Lower leg skin (tissue), 4 donors: ENCODE data around the gene ZDHHC13. TPM values are rescaled to one million over a fixed set of nuclear protein-coding genes. Genes with fewer than 3 reads are reported as not detected.

Experiments used
- DNase-seq, 2 donors: peaks; one replicate each; pipeline ENCODE4 v3.0.0-alpha.2; 2019; ENCODE audit warnings: low spot score in 2 of 2
- H3K4me3 ChIP-seq: fragments of 200-600 bp; sonication (generic); 2 replicates; pipeline ENCODE4 v1.5.1; 2017; ENCODE audit warnings: mild to moderate bottlenecking, low read depth; ENCODE audit not compliant: poor library complexity, severe bottlenecking
- POLR2A ChIP-seq, 2 donors: fragments of 450-650 bp; IDR thresholded peaks; one replicate each; pipeline ENCODE4 v1.6.1; 2016 to 2017; ENCODE audit warnings: antibody characterized with exemption in 2 of 2, mild to moderate bottlenecking in 1 of 2, moderate library complexity in 1 of 2
- WGBS, 2 donors: methylation state at CpG; one replicate each; pipeline ENCODE4 v1.1.5; 2018; 5-methylcytosine and 5-hydroxymethylcytosine counted together
- intact Hi-C: fragments of 100-400 bp; cut with DNase I; formaldehyde crosslinking; loops from one replicate; pipeline ENCODE4 v1.15.0; 2023; ENCODE audit warnings: low total_unique reads
- total RNA-seq, 4 donors: library from RNA; depleted of rRNA; stranded (reverse); fragments of >200 nt; gene quantifications; one replicate each; pipeline ENCODE4 v1.1.0, GENCODE V29; 2016
- TF ChIP-seq, protein P1 (sequence below), 3 donors: fragments of 450-650 bp; IDR thresholded peaks; one replicate each; pipeline ENCODE4 v1.5.1; 2016; ENCODE audit warnings: antibody characterized with exemption in 3 of 3, mild to moderate bottlenecking in 3 of 3, moderate library complexity in 2 of 3

Gene ZDHHC13
- total RNA-seq, 4 donors from 2014 or later = 23.2 to 50.5 (median 37.2) TPM

DNA sequence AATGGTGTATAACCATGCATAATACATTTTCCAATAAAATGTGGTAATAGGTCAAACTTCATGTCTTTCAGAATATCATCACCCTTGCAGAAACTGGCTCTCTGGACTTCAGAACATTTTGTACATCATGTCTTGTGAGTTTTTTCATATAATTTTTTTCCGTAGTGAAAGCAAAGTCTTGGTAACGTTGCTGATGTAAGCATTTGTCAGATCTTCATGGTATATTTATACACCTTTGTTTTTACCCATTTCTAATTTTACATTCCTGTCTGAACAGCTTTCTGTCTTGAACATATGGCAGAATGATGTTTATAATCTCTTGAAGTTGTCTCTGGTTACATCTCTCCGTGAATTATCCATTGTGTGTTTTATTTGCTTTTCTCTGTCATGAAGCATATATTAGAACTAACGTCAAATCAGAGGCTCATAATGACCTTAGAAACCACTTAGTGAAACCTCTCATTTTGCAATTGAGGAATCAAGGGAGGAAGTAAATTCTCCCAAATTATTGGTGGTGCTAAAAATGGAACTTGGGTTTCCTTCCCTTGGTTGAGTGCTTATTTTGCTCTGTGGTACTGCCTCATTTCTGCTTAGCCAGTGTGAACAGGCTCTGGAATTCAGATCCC, 47.4 kb downstream of the ZDHHC13 start:
- TF ChIP-seq, protein P1, sequence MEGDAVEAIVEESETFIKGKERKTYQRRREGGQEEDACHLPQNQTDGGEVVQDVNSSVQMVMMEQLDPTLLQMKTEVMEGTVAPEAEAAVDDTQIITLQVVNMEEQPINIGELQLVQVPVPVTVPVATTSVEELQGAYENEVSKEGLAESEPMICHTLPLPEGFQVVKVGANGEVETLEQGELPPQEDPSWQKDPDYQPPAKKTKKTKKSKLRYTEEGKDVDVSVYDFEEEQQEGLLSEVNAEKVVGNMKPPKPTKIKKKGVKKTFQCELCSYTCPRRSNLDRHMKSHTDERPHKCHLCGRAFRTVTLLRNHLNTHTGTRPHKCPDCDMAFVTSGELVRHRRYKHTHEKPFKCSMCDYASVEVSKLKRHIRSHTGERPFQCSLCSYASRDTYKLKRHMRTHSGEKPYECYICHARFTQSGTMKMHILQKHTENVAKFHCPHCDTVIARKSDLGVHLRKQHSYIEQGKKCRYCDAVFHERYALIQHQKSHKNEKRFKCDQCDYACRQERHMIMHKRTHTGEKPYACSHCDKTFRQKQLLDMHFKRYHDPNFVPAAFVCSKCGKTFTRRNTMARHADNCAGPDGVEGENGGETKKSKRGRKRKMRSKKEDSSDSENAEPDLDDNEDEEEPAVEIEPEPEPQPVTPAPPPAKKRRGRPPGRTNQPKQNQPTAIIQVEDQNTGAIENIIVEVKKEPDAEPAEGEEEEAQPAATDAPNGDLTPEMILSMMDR (IDR thresholded peaks at IDR 0.05) = no peak
- no peak for TF ChIP-seq POLR2A (IDR thresholded peaks at IDR 0.05)
- H3K4me3 ChIP-seq = no peak overlapping the region
- DNase-seq = no peak
- intact Hi-C loops = no loop called here
- 91 to 96% methylated on average over 4 of the region's 4 CpGs for WGBS, 2 donors

DNA sequence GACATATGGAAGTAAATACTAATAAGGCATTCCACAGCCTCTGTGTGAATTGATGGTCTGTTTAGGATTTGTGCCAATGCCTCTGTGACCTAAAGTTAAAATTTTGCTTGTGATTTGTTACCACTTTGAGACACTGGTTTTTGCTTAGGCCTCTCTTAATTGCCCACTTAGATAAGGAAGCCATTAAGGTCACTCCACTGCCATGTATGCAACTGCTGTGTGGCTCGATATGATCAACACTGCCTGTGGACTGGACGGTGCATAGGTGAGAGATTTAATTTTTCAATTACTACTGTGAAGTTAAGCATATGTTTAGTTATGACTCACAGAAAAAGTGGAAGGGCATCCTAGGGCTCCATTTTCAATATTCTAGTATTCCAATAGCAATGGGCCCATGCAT, 47.9 kb downstream of the ZDHHC13 start:
- no peak overlapping the region for H3K4me3 ChIP-seq
- WGBS, 2 donors = 95 to 98% methylated on average over 2 of the region's 2 CpGs
- intact Hi-C loops = no loop called here
- TF ChIP-seq, protein P1 (IDR thresholded peaks at IDR 0.05) = no peak
- no peak for TF ChIP-seq POLR2A (IDR thresholded peaks at IDR 0.05)
- DNase-seq = no peak

DNA sequence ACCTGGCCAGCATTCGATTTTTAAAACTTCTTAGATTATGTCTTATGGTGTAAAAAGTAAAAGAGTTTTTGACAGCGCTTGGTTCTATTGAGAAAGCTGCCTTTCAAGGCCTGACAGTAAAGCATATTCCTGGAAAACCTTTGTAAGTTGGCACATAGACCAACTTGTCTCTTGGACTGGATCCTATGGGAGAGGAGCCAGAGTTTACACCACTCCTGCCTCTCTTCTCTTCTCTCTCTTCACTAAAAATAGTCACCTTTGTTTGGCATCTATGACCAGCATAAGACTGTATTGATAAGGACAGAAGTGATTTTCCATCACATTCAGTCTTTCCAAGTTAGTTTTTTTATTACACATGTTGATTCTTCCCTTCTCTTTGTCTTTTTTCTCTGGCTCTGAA, 51.1 kb downstream of the ZDHHC13 start:
- intact Hi-C loops = no loop called here
- no peak overlapping the region for H3K4me3 ChIP-seq
- DNase-seq = no peak
- WGBS, 2 donors = 50 to 68% methylated on average over 2 of the region's 2 CpGs
- TF ChIP-seq, protein P1 (IDR thresholded peaks at IDR 0.05) = no peak
- no peak for TF ChIP-seq POLR2A (IDR thresholded peaks at IDR 0.05)

DNA sequence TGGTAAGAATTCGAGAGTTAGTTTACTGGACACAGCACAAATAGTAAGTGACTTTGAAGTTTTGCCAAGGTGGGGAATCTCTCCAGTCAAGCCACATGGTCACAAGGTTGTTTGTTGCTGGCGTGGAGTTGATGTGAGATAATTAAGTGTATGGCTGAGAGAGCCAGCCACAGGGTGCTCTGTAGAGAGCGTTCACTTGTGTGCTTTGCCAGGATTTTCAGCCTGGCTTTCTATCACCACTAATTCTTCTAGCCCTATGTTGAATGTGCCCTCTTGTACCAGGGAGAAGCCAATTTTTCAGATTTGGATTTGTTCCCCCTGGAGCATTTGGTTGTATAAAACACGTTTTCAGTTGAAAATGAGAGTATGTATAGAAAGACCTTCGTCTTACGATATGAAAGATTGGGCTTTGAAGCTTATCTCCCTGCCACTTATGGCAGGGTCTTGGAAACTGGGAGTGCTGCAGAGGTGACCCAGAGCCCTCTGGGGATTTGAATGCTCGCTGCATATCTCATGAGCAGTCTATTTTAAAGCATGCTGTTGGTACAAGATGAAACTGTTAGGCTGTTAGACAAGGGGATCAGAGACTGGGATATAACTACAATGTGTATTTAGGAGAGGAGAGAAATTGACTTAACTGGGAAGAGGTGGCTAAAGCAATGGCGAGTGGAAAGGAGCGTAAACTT, 56.2 kb downstream of the ZDHHC13 start:
- H3K4me3 ChIP-seq = no peak overlapping the region
- no peak for DNase-seq
- 90 to 96% methylated on average over 9 of the region's 9 CpGs for WGBS, 2 donors
- intact Hi-C loops = no loop called here
- TF ChIP-seq, protein P1 (IDR thresholded peaks at IDR 0.05) = no peak
- TF ChIP-seq POLR2A (IDR thresholded peaks at IDR 0.05) = no peak

DNA sequence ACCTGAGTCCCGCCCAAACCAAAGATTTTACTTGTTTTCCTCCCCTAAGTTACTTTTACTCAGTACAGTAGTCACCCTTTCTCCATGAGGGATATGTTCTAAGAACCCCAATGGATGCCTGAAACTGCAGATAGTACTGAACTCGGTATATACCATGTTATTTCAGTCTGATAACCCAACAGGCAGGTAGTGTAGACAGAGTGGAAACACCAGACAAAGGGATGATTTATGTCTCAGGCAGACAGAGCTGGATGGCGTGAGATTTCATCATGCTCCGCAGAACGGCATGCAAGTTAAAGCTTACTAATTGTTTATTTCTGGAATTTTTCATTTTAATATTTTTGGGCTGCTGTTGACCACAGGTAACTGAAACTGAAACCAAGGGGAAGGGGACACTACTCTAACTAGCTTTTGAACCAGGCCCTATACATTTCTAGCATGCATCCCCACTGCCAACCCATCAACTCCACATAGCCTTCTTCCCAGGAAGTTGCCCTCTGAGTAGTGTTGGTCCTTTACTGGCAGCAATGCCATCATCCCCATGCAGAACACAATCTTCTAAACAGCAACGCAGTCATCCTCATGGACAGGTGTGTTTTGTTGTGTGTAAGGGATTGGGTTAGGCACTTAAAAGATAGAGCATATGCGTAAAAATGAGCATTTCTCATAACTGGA, 57.1 kb downstream of the ZDHHC13 start:
- WGBS, 2 donors = 93 to 96% methylated on average over 7 of the region's 7 CpGs
- no peak overlapping the region for H3K4me3 ChIP-seq
- no peak for TF ChIP-seq POLR2A (IDR thresholded peaks at IDR 0.05)
- TF ChIP-seq, protein P1 (IDR thresholded peaks at IDR 0.05) = no peak
- intact Hi-C loops = no loop called here
- DNase-seq = no peak
